IPS-NIHi7 (cell line): Measurements from ENCODE around the gene CHTOP.
"Not testable (repeated sequence)": the region's sequence is repeated elsewhere in the genome, so short reads cannot be mapped to it uniquely, and the experiment has no call there.

Experiments
- DNase-seq: peaks from one replicate; pipeline ENCODE4 v3.0.0; 2012; ENCODE audit warnings: mixed read lengths; ENCODE audit errors: extremely low spot score

CHTOP gene

GRCh38 chr1:153633754-153634665 lies at the start of gene CHTOP:
Gene CHTOP, plus strand, starts transcription at chr1:153634066. Its CDS starts 2,523 bp downstream, at chr1:153636589.
- DNase-seq, result peak; percentile 95

GRCh38 chr1:153585006-153585405 lies 48.9 kb upstream of the CHTOP start:
- no peak for DNase-seq

GRCh38 chr1:153586347-153586746 lies 47.5 kb upstream of the CHTOP start:
- no peak for DNase-seq

- no peak for DNase-seq
These were observed 46.6 kb upstream of the CHTOP start for GRCh38 chr1:153587314-153587713.

GRCh38 chr1:153588033-153588432 lies 45.8 kb upstream of the CHTOP start:
- DNase-seq, result not testable (repeated sequence)

GRCh38 chr1:153588482-153588881 lies 45.4 kb upstream of the CHTOP start:
- no peak for DNase-seq

GRCh38 chr1:153592748-153593147 lies 41.1 kb upstream of the CHTOP start:
- no peak for DNase-seq

- no peak for DNase-seq
These were observed 36.7 kb upstream of the CHTOP start for GRCh38 chr1:153597206-153597605.

GRCh38 chr1:153598309-153599172 lies 35.3 kb upstream of the CHTOP start:
- DNase-seq, result peak; percentile 84

- no peak for DNase-seq
These were observed 34.0 kb upstream of the CHTOP start for GRCh38 chr1:153599847-153600246.

GRCh38 chr1:153602749-153603148 lies 31.1 kb upstream of the CHTOP start:
- no peak for DNase-seq

GRCh38 chr1:153606194-153606593 lies 27.7 kb upstream of the CHTOP start:
- DNase-seq, result no peak

GRCh38 chr1:153607381-153607780 lies 26.5 kb upstream of the CHTOP start:
- DNase-seq, result no peak

- no peak for DNase-seq
These were observed 25.7 kb upstream of the CHTOP start for GRCh38 chr1:153608089-153608682.

GRCh38 chr1:153608742-153609584 lies 24.9 kb upstream of the CHTOP start:
- peak; percentile 89 for DNase-seq

- DNase-seq, result no peak
These were observed 24.3 kb upstream of the CHTOP start for GRCh38 chr1:153609585-153609907.

GRCh38 chr1:153610334-153610733 lies 23.5 kb upstream of the CHTOP start:
- no peak for DNase-seq

GRCh38 chr1:153610811-153611301 lies 23.0 kb upstream of the CHTOP start:
- DNase-seq, result no peak

GRCh38 chr1:153611356-153611755 lies 22.5 kb upstream of the CHTOP start:
- DNase-seq, result no peak

- DNase-seq, result no peak
These were observed 21.6 kb upstream of the CHTOP start for GRCh38 chr1:153612111-153612754.
